ENCODE measurements around the gene NPHP3. TPM values are rescaled to one million over a fixed set of nuclear protein-coding genes. Genes with fewer than 3 reads are reported as not detected.

The NPHP3 gene
- total and polyA plus RNA-seq, 2 of the 4 experiments (the other 2 are of a cell fraction), result 19.9 to 21.3 TPM

DNA sequence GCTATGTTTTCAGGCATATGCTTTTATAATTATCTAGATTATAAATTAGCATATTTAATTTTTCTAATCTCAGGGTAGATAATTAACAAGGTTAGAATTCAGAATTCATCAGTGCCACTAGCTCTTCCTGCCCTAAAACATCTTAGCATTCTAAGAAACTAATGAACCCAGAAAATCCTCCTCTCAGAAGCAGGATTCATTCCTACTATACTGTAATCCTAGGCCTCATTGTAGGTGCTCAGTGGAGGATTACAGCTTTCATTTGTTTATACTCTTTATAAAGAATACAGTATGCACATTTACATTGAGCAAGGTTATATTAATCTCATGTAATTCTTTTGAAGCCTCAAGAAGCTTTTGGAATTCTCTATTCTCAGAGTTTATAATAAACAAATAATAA, 83.5 kb downstream of the NPHP3 start:
- H3K4ac ChIP-seq (ENCODE audit: low read depth, low read length), result 0 out of 2 replicates have a peak overlapping the region, but pooled peaks have one; percentile 3
- H3K18ac ChIP-seq (ENCODE audit: low read depth, low read length), result peak overlapping the region; percentile 86; the same call in 1 of the 2 replicates
- peak overlapping the region; percentile 77; the same call in 2 of the 3 replicates for H2BK15ac ChIP-seq (ENCODE audit: low read depth, low read length)
- H4K91ac ChIP-seq (ENCODE audit: insufficient read depth, low read depth, low read length), result no peak overlapping the region
- H2AK5ac ChIP-seq (ENCODE audit: low read depth, low read length), result no peak overlapping the region
- H2AFZ ChIP-seq (replicated peaks; ENCODE audit: low read length, poor library complexity), result no peak overlapping the region
- ChIA-PET CTCF (interaction anchor here (0.8 to 1.7 kb wide), 2 partner anchors 96 to 103 kb away, joined by 3 to 18 read pairs; no protein-coding TSS in a partner anchor), POLR2A (ENCODE audit: unreplicated experiment) (interaction anchor here (0.6 kb wide), 1 partner anchor 218 kb away, joined by 3 read pairs; no protein-coding TSS in a partner anchor)
- H3K4me2 ChIP-seq (ENCODE audit: low read depth, low read length), result no peak overlapping the region
- peaks cover 0 to 10% of the 10 kb centered on the region in 2 experiments; a peak in 1 of 4 replicates for H3K79me1 ChIP-seq (ENCODE audit: low read depth in 1 of 2, low read length in 2 of 2)
- peak; percentile 36; the same call in 1 of the 2 replicates for ATAC-seq (ENCODE audit: low read depth)
- no TSS peak for BruUV-seq (replicated peaks)
- no peak for DNase-seq
- dilution Hi-C loops (cut with HindIII; ENCODE audit: low sequenced_read_pairs, unreplicated experiment) (loop anchor here (25.0 kb wide), 1 partner anchor 101 kb away; no protein-coding TSS in a partner anchor), intact Hi-C loops (cut with micrococcal nuclease) (no loop called here), in situ Hi-C loops (cut with MboI; ENCODE audit: low sequenced_read_pairs) (loop anchor here (25.0 kb wide), 1 partner anchor 376 kb away; no protein-coding TSS in a partner anchor)
- H2BK20ac ChIP-seq (ENCODE audit: low read depth, low read length), result peak overlapping the region; percentile 75; the same call in 1 of the 2 replicates
- no peaks in the 10 kb centered on the region for H4K20me1 ChIP-seq (ENCODE audit: insufficient read depth, low read length)
- TF ChIP-seq USF2 (IDR thresholded peaks at IDR 0.05; ENCODE audit: low read depth, low read length) (no peak), ELK1 (IDR thresholded peaks at IDR 0.05; ENCODE audit: borderline replicate concordance, low read depth, low read length) (no peak), MAFK (IDR thresholded peaks at IDR 0.05; ENCODE audit: low read depth, low read length) (no peak), MAZ (IDR thresholded peaks at IDR 0.05; ENCODE audit: borderline replicate concordance, low read depth, low read length) (no peak), CHD1 (IDR thresholded peaks at IDR 0.05; ENCODE audit: low read depth, low read length) (no peak)
- peaks cover 3% of the 10 kb centered on the region; the same call in 1 of the 2 replicates for H3K36me3 ChIP-seq (ENCODE audit: control insufficient read depth, insufficient read depth, low read length)
- no peak overlapping the region for H4K5ac ChIP-seq (ENCODE audit: low read depth, low read length)
- H3K9me3 ChIP-seq (ENCODE audit: control insufficient read depth, insufficient read depth, low read length), result no peaks in the 10 kb centered on the region
- H3K27me3 ChIP-seq (ENCODE audit: control insufficient read depth, insufficient read depth, low read length), result no peaks in the 10 kb centered on the region
- peak overlapping the region; percentile 51 for H2BK120ac ChIP-seq (ENCODE audit: low read depth, low read length)
- no peak overlapping the region for H3K14ac ChIP-seq (replicated peaks; ENCODE audit: low read depth, low read length)
- peak overlapping the region; percentile 95 for H2BK5ac ChIP-seq (ENCODE audit: low read depth, low read length, poor library complexity, severe bottlenecking)
- H3K4me1 ChIP-seq (ENCODE audit: control insufficient read depth, insufficient read depth, low read length), result peaks cover 9% of the 10 kb centered on the region
- H2AK9ac ChIP-seq (replicated peaks; ENCODE audit: low read depth, low read length, poor library complexity), result no peak overlapping the region
- no peak overlapping the region for H3K4me3 ChIP-seq (ENCODE audit: insufficient read depth, low read depth, low read length)
- H3K27ac ChIP-seq (ENCODE audit: insufficient read depth, low read length), result peak overlapping the region; percentile 7; the same call in 1 of the 2 replicates
- no peaks in the 10 kb centered on the region; the same call in 1 of the 2 replicates for H3K9me1 ChIP-seq (ENCODE audit: insufficient read depth, low read length)
- peak overlapping the region; percentile 8; the same call in 1 of the 2 replicates for H3K23ac ChIP-seq (ENCODE audit: low read depth, low read length)
- no peak overlapping the region for H3K9ac ChIP-seq (ENCODE audit: low read depth, low read length)
- H4K8ac ChIP-seq (ENCODE audit: low read depth in 2 of 2, low read length in 2 of 2), result peak overlapping the region in 1 of 2 experiments; percentile 32; a peak in 2 of 4 replicates
- H3K56ac ChIP-seq (ENCODE audit: extremely low read depth, insufficient read depth, low read length), result peak overlapping the region; percentile 26
